GM08714 (cell line): ENCODE measurements around the gene THADA.
"Not testable (repeated sequence)": the region's sequence is repeated elsewhere in the genome, so short reads cannot be mapped to it uniquely, and the experiment has no call there.

Experiments
- H3K4me3 ChIP-seq: fragments of 200-500 bp; sonication (Bioruptor generic); 2 replicates; pipeline ENCODE4 v1.5.1; 2014; ENCODE audit warnings: mild to moderate bottlenecking, low read length, inconsistent platforms
- ZNF274 ChIP-seq: IDR thresholded peaks from 2 replicates; pipeline ENCODE4 v1.6.1; 2012; ENCODE audit warnings: mild to moderate bottlenecking, low read depth, low read length

Gene THADA

GRCh38 chr2:43293744-43294695 lies 301.8 kb downstream of the THADA start:
- no peak for TF ChIP-seq ZNF274
- H3K4me3 ChIP-seq: no peak overlapping the region; the same call in 1 of the 2 replicates

GRCh38 chr2:43292851-43293743 lies 302.7 kb downstream of the THADA start:
- no peak for TF ChIP-seq ZNF274
- H3K4me3 ChIP-seq: no peak overlapping the region

- TF ChIP-seq ZNF274: no peak
- no peak overlapping the region for H3K4me3 ChIP-seq
Observed at GRCh38 chr2:43292297-43292696, 303.5 kb downstream of the THADA start.

DNA sequence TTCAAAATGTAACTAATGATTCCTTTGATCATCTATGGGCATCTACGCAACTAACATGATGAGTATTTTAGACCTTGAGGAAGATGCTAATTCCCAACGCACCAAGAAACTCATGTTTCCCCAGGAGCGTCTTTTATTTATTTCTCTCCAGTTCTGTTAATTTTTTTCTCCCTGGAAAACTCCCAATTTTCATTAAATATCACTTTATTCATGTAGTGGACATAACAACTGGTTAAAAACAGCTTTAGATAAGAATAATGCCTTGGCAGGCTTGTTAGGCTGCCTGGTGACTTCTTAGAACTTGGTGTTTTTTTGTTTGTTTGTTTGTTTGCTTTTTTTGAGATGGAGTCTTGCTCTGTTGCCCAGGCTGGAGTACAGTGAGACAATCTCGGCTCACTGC lies 306.5 kb downstream of the THADA start:
- no peak overlapping the region for H3K4me3 ChIP-seq
- TF ChIP-seq ZNF274: no peak

- H3K4me3 ChIP-seq: no peak overlapping the region
- no peak for TF ChIP-seq ZNF274
Observed at GRCh38 chr2:43288417-43289305, 307.2 kb downstream of the THADA start.

DNA sequence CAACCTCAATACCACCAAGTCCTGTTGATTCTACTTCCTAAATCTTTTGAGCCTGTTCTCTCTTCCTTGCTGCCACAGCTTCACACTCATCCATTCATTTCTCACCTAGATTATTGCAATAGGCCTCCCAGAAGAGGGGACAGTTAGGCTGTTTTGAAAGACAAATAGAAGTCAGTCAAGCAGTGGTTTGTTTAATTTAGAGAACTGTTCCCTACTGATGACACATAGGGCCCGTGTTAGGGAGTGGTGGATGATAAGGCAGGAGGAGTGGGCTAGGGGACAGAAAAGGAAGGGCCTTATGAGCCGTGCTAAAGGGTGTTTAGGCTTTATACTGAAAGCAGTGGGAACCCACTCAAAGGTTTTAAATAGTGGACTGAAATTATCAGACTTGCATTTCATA lies 309.9 kb downstream of the THADA start:
- TF ChIP-seq ZNF274: no peak
- H3K4me3 ChIP-seq: no peak overlapping the region

DNA sequence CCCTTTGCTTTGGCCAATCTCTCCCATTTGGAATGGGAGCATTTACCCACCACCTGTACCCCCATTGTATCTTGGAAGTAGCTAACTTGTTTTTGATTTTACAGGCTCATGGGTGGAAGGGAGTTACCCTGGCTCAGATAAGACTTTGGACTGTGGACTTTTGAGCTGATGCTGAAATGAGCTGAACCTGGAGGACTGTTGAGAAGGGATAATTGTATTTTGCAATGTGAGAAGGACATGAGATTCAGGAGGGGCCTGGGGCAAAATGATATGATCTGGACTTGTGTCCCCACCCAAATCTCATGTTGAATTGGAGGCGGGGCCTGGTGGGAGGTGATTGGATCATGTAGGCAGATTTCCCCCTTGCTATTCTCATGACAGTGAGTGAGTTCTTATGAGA lies 310.9 kb downstream of the THADA start:
- H3K4me3 ChIP-seq: no peak overlapping the region
- no peak for TF ChIP-seq ZNF274

GRCh38 chr2:43284347-43284746 lies 311.5 kb downstream of the THADA start:
- H3K4me3 ChIP-seq: not testable (repeated sequence)

DNA sequence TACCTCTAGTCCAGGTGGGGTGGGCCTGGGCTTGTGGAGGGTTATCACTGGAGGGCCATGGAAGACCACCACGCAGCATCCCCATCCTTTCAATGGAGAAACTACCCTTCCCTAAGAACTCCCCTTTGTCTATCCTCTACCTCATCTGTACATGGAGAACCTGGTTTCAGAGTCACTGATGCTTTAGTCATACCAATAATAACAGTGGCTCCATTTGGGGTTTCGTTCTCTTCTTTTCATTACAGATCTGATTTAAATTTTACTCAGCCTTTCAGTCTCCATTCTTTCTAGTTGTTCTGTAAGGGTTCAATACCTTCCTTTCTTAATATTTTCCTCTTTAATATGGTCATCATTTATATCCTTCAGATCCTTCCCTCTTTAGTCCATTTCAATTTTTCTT lies 314.8 kb downstream of the THADA start:
- H3K4me3 ChIP-seq: no peak overlapping the region
- no peak for TF ChIP-seq ZNF274

DNA sequence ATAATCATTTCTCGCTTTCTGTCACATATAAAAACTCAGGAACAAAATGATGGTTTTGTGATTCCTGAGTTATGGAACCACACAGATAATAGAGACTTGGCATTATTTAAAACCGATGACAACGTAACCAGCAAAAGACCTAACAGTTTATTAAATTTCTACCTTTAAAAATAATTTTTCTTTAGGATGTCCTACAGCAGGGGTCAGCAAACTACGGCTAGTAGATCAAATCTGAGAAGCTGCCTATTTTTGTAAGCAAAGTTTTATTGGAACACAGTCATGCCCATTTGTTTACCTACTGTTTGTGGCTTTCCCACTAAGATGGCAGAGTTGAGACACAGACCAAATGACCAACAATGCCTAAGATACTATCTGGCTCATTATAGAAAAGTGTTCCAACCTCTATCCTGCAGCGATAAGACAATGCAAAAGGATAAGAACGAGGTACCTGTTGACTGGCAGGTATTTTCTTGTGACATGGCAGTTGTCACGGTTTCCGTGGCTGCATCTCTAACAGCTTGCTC lies 316.5 kb downstream of the THADA start:
- TF ChIP-seq ZNF274: no peak

DNA sequence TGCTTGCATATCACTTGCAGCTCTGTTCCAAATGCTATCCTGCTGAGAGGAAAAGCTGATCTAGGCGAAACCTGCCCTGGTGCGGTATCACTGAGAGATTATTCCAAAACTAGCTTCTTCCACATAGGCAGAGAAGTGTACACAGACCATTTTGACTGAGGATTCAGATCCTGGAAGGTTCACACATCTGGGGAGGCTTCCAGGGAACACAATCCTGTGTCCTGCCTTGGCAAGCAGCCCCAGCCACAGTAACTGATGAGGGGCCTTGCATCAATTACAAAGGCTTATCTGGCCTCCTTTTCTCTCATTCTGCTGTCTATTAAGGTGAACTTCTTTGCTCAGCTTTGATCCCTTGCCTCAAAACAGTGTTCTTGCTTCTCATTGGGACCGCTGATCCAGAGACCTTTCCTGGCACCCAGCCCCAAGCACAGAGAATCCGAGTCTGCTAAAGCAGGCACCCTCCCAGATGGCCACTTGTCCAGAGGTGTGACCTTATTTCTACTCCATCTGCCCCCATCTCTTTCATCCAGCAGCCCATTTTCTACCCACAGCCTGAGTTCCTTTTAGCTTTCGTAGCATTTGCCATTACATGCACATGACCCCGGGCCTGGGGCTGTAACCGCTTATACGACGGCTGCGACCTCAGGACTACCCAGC lies 317.1 kb downstream of the THADA start:
- H3K4me3 ChIP-seq: no peak overlapping the region
- no peak for TF ChIP-seq ZNF274

More for the DNA sequence above, 316.5 kb downstream of the THADA start:
- H3K4me3 ChIP-seq: no peak overlapping the region

DNA sequence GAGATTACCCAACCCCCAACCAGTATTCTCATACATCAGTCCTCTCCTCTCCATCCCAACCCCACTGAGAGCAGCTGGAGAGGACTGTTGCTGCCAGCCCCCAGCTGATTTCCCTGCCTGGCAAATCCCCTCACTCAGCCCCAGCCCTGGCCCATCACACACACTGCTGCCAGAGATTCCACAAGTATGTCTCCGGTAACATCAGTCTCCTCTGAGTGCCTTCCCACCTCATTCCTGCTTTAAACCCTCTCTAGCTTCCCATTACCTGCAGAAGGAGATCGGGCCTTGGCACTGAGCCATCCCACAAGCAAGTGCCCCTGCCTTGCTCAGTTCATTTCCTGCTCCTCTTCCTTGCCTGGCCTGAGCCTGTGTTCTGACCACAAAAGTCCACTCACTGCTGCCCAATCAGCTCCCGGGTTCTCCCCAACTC lies 318.9 kb downstream of the THADA start:
- no peak overlapping the region for H3K4me3 ChIP-seq
- no peak for TF ChIP-seq ZNF274
